HG02973 (cell line): ENCODE results near the gene C19orf38.
A peak's percentile ranks its signal among the peaks of the same experiment; 100 is the strongest.
"Not testable (repeated sequence)": the region's sequence is repeated elsewhere in the genome, so short reads cannot be mapped to it uniquely, and the experiment has no call there.

ENCODE experiments used
- ATAC-seq: cut with Tn5 transposase; IDR thresholded peaks from one replicate; pipeline ENCODE4 v1.9.1; 2021; ENCODE audit warnings: moderate library complexity; ENCODE audit not compliant: unreplicated experiment

C19orf38 gene

DNA sequence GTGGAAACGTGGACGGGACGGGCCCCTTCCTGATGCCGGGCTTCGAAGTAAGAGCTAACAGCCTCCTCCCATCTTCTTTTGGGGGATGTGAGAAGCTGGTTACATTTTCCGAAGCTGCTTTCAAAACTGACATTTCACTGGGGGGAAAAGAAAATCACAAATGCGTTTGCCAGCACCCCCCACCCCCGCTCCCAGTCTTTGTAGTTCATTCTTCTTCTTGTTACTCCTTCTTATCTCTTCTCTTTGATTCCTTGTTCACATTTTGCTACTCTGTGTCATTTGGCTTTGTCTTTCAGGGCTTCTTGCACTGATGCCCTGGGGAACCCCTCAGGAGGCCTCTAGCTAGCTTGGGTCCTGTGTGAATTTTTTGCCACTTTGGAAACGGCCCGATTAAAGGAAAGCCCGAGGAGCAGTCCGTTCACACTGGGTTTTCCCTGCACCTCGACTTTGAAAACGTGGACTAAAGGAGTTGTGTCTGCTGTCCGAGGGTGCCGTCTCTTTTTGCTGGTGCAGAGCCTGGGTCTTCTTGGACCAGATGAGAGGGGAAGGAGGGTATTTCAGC is 24.4 kb downstream of the C19orf38 start:
- no peak for ATAC-seq

DNA sequence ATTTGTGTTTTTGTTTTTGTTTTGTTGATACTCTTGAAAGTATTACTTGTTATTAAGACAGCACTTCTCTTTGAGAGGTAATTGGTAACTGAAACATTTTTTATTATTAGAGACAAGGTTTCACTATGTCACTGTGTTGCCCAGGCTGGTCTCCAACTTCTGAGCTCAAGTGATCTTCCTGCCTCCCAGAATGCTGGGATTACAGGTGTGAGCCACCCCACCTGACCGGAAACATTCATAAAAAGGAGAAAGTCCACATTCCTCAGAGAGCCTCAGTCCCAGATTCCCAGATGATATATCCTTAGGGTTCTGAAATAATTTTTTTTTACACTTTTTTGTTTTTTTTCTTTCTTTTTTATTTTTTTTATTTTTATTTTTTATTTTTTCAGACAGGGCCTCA is 25.8 kb downstream of the C19orf38 start:
- no peak for ATAC-seq

GRCh38 chr19:10876459-10877240 is 28.4 kb downstream of the C19orf38 start:
- ATAC-seq = peak; percentile 54

DNA sequence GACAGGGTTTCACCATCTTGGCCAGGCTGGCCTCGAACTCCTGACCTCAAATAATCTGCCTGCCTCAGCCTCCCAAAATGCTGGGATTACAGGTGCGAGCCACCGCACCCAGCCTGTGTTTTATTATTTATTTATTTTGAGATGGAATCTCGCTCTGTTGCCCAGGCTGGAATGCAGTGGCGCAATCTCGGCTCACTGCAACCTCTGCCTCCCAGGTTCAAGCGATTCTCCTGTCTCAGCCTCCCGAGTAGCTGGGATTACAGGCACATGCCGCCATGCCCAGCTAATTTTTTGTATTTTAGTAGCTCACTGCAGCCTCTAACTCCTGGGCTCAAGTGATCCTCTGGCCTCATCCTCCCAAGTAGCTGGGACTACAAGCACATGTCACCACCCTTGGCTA is 29.4 kb downstream of the C19orf38 start:
- ATAC-seq = not testable (repeated sequence)

GRCh38 chr19:10878253-10878652 is 30.0 kb downstream of the C19orf38 start:
- no peak for ATAC-seq

DNA sequence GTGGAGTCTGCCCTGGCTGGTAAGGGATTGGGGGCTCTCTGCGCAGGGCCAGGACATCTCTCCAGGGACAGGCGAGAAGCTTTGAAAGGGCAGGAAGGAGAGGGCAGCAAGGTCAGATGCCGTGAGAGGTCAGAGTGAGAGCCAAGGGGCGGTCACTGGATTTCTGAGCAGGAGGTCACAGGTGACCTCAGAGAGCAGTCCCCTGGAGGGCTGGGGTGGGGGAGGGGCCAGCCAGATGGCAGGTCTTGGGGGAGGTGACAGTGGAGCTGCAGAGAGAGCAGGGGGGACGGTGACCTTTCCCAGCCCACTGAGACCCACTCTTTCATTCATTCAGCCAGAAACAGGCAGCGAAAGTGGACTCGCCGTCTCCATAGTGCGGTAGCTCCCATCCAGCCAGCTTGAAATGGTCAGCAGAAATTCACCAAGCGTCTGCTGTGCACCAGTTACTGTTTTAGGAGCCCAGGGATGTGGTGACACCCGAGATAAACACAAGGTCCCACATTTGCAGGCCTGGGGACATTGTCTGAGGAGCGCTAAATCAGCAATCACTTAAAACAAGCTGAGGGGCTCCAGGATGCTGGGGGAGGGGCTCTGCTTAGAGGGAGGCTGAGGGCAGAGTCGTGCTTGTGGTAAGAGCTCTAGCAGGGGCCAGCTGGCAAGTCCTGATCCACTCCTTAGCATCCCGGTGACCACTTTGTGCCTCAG is 33.3 kb downstream of the C19orf38 start:
- no peak for ATAC-seq

- no peak for ATAC-seq
These were observed 33.9 kb downstream of the C19orf38 start for GRCh38 chr19:10882108-10882457.

GRCh38 chr19:10884274-10884673 is 36.1 kb downstream of the C19orf38 start:
- ATAC-seq = no peak

- ATAC-seq = no peak
These were observed 37.3 kb downstream of the C19orf38 start for GRCh38 chr19:10885201-10886169.

GRCh38 chr19:10887616-10888367 is 39.6 kb downstream of the C19orf38 start:
- no peak for ATAC-seq

DNA sequence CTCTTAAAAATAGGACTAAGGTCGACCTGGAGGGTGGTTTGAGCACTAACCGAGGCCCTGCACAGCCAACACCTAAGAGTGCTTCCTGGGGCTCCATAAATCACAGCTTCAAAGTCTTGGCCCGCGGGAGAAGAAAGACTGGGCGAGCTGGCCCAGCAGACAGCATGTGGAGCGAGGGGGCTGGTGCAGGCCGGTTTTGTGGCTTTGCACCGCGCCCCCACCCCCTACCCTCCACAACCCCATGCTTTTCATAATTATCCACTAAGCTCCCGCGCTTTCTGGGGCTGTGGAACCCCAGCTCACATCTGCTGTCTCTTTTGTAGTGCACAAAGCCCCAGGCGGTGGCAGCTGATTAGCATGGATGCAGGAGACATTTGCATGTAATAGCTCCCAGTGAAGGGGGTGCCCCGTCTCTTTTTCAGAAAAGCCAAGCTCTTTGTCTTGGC is 40.2 kb downstream of the C19orf38 start:
- ATAC-seq = no peak

DNA sequence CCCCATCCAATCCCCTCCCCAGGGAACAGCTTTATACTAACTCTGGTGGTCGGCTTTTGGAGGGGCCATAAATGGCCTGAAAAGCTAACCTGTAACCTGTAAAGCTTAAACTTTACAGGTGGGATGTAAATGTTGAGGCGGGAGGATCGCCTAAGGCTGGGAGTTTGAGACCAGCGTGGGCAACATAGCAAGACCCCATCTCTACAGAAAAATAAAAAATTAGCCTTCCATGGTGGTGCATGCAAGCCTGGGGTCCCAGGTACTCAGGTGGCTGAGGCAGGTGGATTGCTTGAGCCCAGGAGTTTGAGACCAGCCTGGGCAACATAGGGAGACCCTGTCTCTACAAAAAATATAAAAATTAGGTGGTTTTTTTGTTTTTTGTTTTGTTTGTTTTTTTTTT is 41.7 kb downstream of the C19orf38 start:
- ATAC-seq = no peak

GRCh38 chr19:10891405-10892086 is 43.3 kb downstream of the C19orf38 start:
- ATAC-seq = no peak

- ATAC-seq = no peak
These were observed 44.0 kb downstream of the C19orf38 start for GRCh38 chr19:10892256-10892655.

DNA sequence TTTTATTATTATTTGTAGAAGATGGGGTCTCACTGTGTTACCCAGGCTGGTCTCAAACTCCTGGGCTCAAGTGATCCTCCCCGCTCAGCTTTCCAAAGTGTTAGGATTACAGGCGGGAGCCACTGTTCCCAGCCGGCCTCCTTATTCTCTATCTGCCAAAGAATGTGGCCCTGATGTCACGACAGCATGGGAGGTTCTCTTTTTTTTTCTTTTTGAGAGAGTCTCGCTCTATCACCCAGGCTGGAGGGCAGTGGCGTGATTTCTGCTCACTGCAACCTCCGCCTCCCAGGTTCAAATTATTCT is 46.6 kb downstream of the C19orf38 start:
- no peak for ATAC-seq

DNA sequence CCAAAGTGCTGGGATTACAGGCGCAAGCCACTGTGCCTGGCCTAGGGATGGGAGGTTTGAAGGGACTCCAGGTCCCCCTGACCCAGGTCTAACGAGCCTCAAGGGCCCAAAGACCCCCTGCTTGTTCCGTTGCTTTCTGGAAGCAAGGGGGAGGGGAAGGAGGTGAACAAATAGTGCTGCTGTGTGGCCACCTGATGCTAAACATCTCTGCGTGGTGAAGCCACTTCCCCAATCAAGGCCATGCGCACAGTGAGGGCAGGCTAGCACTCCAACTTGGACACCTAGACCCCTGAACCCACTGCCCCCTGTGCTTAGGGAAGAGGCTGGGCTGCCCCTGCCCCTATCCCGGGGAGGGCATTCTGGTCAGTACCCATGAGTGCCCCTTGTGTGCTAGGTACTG is 47.1 kb downstream of the C19orf38 start:
- no peak for ATAC-seq

DNA sequence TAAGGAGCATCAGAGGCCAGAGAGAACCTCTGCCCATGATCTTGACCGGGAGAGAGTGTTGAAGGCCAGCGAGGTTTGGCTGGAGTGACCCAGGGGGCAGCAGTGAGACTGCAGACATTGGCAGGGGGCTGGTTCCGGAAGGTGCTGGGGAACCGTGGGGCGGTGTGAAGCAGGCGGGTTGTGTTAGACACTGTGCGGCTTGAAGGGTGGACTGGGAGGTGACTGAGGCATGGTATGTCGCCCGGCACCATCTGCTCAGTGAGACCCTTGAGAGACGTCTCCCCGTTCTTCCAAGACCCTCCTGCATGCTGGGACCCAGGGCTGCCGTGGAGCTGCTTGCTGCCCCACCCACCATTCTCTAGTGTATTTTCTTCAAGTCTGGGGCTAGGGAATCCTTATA is 47.7 kb downstream of the C19orf38 start:
- ATAC-seq = no peak

DNA sequence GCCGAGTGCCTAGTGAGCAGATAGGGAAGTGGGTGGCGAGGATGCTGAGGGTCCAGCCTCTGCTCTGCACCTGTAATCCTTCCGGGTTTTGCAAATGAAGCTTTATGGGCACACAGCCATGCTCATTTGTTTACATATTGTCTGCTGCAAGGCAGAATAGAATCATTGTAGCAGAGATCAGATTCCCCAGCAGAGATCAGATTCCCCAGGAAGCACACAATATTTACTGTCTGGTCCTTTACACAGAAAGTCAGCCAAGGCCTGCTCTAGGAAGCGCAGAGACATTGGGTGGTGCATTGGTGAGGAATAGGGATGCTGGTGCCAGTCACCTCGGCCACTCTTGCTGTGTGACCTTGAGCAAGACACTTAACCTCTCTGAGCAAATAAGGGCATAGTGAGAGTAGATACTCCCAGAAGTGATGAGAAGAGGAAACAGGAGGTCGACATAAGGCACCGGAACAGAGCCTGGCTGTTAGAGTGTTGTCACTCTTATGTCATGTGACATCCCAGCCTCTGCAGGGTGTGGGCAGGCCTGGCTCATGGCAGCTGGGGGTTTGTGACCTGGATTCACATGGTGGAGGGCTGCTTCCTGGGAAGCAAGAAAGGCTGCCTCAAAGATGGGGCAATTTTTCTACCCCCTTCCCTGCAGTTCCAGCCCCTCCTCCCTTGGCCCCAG is 48.8 kb downstream of the C19orf38 start:
- ATAC-seq = no peak

GRCh38 chr19:10898633-10899032 is 50.4 kb downstream of the C19orf38 start:
- no peak for ATAC-seq
